GM23338 (cell line): ENCODE data around the gene AQP5. TPM values are rescaled to one million over a fixed set of nuclear protein-coding genes. Genes with fewer than 3 reads are reported as not detected.

ENCODE experiments used
- polyA plus RNA-seq: library from polyadenylated mRNA; unstranded; fragments of >200 nt; fragmentation: Nextera tagmentation; extraction: Ambion mirVana; gene quantifications from 2 replicates; pipeline ENCODE4 v1.2.1, GENCODE V29; 2016
- total RNA-seq: library from RNA; depleted of rRNA; stranded (reverse); fragments of >200 nt; shearing (Covaris generic); gene quantifications from 2 replicates; pipeline ENCODE4 v1.2.3, GENCODE V29; 2014; rRNA removed

AQP5 gene
- total and polyA plus RNA-seq, 2 experiments from 2014 or later: 1.3 to 2.2 TPM

Other genes with a start within 250 kb of the AQP5 start
- 336 and 349 TPM in 2 replicates for gene TMBIM6, start 220.3 kb upstream of the AQP5 start, total RNA-seq
- gene TMBIM6, start 220.3 kb upstream of the AQP5 start, polyA plus RNA-seq: 240 and 245 TPM in 2 replicates
- gene NCKAP5L, start 133.5 kb upstream of the AQP5 start, total RNA-seq: 30.0 and 37.0 TPM in 2 replicates
- 10.2 TPM in 2 replicates for gene NCKAP5L, start 133.5 kb upstream of the AQP5 start, polyA plus RNA-seq
- gene BCDIN3D, start 118.8 kb upstream of the AQP5 start, total RNA-seq: 1.8 and 2.1 TPM in 2 replicates
- 0.89 and 1.4 TPM in 2 replicates for gene BCDIN3D, start 118.8 kb upstream of the AQP5 start, polyA plus RNA-seq
- 0.08 and 2.0 TPM in 2 replicates for gene FAIM2, start 58.0 kb upstream of the AQP5 start, total RNA-seq
- 0.61 and 0.83 TPM in 2 replicates for gene FAIM2, start 58.0 kb upstream of the AQP5 start, polyA plus RNA-seq
- gene AQP2, start 11.1 kb upstream of the AQP5 start, total RNA-seq: 0.07 TPM in 1 of 2 replicates, not detected in the other
- not detected in 2 replicates for gene AQP2, start 11.1 kb upstream of the AQP5 start, polyA plus RNA-seq
- gene AQP6, start 11.1 kb downstream of the AQP5 start, total RNA-seq: not detected in 2 replicates
- 0.08 TPM in 1 of 2 replicates, not detected in the other for gene AQP6, start 11.1 kb downstream of the AQP5 start, polyA plus RNA-seq
- 49.9 and 52.8 TPM in 2 replicates for gene RACGAP1, start 63.6 kb downstream of the AQP5 start, total RNA-seq
- gene RACGAP1, start 63.6 kb downstream of the AQP5 start, polyA plus RNA-seq: 18.0 and 19.0 TPM in 2 replicates
- gene ASIC1, start 95.7 kb downstream of the AQP5 start, total RNA-seq: 1.5 and 1.6 TPM in 2 replicates
- 0.47 and 0.76 TPM in 2 replicates for gene ASIC1, start 95.7 kb downstream of the AQP5 start, polyA plus RNA-seq
- gene SMARCD1, start 123.5 kb downstream of the AQP5 start, total RNA-seq: 276 and 287 TPM in 2 replicates
- gene SMARCD1, start 123.5 kb downstream of the AQP5 start, polyA plus RNA-seq: 124 and 145 TPM in 2 replicates
- 0.23 and 0.45 TPM in 2 replicates for gene GPD1, start 142.1 kb downstream of the AQP5 start, total RNA-seq
- gene GPD1, start 142.1 kb downstream of the AQP5 start, polyA plus RNA-seq: 0.17 and 0.36 TPM in 2 replicates
- 27.8 and 43.7 TPM in 2 replicates for gene COX14, start 150.4 kb downstream of the AQP5 start, total RNA-seq
- 73.0 and 73.5 TPM in 2 replicates for gene COX14, start 150.4 kb downstream of the AQP5 start, polyA plus RNA-seq
- 50.2 and 56.5 TPM in 2 replicates for gene CERS5, start 205.5 kb downstream of the AQP5 start, total RNA-seq
- 42.7 and 45.4 TPM in 2 replicates for gene CERS5, start 205.5 kb downstream of the AQP5 start, polyA plus RNA-seq